GM18526 (cell line): ENCODE measurements around the gene FHOD3.

Source experiments
- POLR2A ChIP-seq: IDR thresholded peaks from 3 replicates; pipeline ENCODE4 v1.6.1; 2011; ENCODE audit not compliant: insufficient read length; ENCODE audit errors: extremely low read depth

Gene FHOD3

DNA sequence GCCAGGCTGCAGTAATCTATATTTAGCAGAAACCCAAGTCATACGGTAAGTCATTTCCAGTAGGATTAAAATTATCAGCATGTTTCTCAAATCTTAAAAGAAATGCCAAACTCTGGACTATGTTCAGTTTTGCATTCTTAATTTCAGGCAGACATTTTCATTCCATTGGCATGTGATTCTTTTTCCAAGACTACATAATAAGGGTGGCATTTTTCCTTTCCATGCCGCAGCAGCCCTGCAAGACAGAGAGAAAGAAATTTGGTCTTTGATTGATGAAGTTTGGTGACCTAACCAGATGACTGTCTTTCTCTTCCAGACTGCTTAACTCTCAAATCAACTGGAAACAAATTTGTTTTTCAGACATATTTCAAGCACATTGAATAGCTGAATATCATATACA lies 118.1 kb downstream of the FHOD3 start:
- TF ChIP-seq POLR2A: no peak

DNA sequence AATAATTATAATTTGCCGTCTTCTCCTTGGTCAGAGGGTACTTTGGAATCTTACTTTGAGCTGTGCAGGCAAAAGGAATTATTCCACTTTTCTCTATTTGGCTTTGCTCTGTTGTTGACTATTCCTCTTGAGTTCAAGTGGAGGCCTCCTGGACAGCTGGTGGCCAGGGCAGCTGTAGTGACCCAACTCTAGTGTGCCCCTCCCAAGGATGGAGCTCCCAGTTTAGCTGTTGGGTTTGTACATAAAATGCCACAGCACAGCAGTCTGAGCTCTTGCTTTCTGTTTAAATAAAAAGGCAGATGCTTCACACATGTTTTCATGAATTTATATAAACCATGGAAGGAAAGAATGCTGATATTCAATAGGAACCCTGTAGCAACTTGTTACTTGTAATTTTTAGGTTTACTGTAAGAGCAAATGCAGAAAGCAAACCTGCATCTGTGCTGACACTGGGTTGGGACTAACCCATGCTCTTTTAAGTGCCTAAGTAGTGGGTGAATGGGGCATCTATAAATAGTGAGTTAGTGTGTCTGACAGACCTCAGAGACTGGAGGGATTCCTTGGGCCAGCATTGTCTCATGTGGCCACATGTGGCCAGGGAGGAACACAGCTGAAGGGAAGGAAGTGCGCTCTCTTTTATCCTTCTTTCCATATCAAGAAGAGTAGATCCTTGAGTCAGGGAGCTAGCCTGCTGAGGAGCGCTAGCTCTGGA lies 121.8 kb downstream of the FHOD3 start:
- TF ChIP-seq POLR2A: no peak

DNA sequence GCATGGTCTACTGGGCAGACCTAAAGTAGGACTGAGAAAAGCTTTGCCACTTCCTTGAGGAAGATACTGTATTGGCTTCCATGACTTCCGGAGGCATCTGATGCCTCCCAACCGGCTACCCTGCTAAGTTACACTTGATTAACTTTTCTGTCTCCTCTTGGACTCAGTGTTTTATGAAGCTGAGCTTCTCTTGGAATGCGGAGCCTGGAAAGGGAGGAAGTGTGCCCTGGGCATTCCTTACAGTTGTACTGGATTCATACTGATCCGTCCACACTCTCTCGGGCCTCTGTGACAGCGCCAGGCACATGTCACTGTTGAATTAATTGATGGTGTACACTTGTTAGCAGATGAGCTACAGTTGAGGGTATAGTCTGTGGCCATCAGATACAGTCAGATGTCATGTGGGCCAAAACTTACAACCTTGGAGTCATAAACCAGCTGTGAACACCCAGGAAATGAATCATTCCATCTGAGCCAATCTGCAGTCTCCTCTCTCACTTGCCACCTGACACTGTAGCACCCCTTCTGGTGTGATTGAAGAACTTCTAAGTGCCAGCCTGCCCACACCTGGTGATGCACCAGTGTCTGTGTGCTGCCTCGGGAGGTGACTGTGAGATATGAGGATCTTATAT lies 122.5 kb downstream of the FHOD3 start:
- no peak for TF ChIP-seq POLR2A

DNA sequence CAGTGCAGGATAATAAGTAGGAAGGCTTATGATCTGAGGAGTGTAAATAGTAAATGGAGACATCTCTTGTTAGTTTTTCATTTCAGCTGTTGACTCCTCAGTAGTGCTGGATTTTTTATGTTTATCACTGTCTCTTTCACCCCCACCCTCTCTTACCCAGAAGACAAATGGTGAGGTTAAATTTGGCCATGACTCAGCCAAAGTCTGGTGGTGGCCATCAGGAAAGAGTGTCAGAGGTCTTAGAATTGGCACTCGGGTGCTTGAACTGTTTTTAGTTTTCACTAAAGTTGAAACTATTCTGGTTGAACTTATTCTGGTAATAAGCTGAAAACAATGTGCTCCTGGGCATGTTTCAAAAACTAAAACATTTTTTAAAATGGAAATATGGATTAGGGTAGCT lies 123.3 kb downstream of the FHOD3 start:
- TF ChIP-seq POLR2A: no peak

DNA sequence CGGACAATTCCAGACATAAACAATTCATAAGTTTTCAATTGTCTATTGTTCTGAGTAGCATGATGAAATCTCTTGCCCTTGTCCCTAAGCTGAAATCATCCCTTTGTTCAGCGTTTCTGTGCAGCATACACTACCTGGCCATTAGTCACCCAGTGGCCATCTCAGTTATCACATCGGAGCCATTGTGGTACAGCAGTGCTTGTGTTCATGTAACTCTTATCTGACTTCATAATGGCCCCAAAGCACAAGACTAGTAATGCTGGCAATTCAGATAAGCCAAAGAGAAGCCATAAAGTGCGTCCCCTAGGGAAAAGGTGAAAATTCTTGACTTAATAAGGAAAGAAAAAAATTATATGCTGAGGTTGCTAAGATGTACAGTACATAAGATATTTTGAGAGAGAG lies 127.2 kb downstream of the FHOD3 start:
- no peak for TF ChIP-seq POLR2A

DNA sequence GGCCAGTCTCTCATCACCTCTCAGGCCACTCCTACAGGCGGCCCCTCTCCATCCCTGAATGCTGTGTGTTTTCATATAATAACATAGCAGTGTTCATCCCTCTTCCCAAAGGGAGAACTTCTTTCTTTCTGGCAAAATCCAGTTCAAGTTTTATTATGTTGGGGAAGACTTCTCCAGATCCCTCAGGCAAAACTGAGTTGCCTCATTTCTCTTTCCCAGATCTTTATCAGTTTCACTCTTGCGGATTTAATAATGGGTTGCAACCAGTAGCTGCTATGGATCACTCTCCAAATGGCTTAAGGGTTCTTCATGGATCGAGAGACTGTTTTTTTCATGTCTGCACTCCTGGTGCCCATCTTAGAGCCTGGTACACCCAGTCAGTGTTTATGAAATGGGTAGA lies 129.9 kb downstream of the FHOD3 start:
- TF ChIP-seq POLR2A: no peak

DNA sequence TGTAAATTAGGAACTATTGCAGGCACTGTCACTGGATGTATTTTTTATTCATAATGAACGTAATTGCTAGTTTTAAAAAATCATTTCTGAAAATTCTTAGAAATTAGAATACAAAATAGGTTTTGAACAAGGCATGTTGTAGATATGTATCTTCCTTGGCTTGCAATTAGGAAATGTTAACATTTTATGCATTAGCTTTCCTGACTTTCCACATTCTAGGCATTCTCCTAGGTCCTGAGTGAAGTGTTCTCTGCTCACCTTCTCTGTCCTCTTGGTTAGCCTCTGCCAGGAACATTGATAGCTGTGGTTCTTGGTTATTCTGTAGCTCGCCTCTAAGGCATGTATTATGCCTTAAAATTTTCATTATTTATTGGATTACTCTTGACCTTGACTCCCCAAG lies 130.3 kb downstream of the FHOD3 start:
- no peak for TF ChIP-seq POLR2A

DNA sequence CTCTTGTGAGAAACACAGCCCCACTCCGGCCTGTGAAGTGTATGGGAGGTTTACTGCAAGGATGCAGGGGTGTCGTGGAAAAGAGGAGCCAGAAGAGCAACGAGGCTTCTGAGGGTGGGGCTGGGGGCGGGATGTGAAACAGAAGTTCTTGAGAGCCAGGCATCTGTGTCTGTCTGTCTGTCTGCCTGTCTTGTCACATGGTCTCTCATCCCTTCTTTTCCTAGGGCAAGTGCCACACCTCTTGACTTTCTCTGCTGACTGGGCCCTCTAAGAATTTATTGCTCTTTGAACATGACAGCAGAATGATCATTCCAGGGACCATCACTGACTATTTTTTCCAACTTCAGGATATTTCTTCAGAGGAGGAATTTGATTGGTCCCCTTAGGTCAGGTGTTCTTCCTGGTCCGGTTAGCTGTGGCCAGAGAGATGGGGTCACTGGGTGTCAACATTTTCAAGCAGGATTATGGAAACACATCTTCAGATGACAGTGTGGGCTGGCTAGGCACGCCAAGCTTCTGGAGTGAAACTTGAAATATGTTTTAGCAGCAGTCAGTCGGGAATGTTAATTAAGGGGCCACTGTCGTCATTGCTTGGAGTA lies 131.0 kb downstream of the FHOD3 start:
- TF ChIP-seq POLR2A: no peak

DNA sequence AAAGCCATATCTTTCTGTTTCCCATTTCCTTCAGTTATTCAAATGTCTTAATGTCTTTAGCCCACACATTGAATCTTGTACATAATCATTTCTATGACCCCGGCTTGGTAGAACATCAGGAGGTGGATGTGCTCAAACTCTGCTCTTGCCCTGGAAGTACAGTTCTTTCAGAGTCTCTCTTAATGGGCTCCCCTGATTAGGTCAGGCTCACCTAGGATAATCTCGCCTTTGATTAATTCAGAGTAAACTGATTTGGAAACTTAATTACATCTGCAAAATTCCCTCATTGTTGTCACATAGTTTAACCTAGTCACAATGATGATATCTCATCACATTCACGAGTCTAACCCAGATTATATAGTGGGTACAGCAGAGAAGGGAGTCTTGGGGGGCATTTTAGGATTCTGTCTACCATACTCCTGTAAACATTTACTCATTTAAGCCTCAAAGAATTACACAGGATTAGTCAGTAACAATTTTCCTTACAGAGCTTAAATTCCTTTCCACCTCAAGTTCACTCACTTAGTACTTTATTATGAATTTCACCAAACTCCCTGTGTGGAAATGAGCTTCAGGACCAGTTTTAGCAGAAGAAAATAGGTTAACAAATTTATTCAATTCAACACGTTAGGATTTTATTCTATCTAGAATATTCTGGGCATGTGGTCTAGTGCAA lies 135.5 kb downstream of the FHOD3 start:
- no peak for TF ChIP-seq POLR2A

DNA sequence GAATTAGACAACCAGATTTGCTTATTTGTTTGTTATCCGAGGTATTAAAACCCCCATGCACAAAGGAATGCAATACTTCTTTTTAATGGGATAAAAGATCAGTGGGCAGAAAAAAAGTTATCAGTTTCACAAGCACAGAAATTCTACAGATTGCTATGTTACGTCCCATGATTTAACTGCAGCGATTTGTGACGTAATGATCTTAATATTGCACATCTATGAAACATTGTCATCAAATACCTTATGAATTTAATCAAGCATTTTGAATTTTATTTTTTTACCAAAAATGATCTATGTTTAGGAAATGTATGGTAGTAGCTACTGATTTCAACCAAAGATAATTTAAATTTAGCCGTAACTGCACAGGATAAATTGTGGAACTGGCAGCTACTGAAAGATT lies 138.9 kb downstream of the FHOD3 start:
- no peak for TF ChIP-seq POLR2A

DNA sequence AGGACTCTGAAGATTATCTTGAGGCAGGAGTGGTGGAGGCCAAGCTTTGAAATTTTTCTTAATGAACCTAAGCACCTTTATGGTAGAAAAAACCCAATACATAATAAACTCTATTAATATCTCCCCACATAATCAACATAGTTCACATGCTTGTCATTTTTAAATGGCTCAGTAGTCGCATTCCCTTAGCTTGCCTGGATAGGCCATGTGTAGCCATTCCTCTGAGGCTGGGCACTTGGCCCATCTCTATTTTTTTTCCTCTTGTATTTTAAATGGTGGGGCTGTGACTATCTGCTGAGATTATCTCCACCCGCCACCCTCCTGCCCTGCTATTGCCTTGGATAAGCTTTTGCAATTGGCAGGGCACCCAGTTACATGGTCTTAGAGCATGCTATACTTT lies 143.1 kb downstream of the FHOD3 start:
- no peak for TF ChIP-seq POLR2A

DNA sequence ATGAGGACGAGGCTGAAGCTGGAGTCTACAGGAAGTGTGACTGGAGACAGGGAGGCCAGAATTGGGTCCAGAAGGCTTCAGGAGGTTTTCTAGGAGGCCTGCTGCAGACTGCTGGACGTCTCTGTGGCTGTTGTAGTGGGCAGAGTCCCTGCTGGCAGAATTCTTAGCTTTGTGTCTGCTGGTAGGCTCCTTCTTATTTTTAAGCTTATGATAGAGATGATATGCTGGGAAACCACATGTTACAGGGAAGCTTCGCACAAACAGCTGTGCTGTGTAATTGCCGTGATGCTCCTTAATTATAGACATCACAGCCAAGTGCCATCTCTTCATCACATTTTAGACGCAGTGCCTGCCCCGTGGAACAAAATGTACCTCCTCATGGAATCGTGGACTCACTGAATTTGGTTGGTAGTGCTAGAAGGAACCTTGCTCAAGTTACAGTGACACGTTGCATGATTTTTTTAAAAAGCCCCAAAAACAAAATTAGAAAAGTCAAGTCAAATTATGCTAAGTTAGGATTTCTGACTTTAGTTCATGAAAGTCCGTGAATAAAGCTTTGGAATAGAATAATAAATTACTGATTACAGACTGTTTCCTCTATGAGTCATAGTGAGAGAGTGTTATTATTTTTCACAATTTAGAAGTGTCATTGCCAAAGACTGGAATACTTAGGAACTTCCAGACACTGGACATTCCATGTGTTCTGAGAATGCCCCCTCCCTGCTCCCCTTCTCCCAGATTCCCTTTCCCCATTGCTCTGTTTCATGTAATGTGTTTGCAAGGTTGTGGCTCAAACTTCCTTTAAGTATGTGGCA lies 144.1 kb downstream of the FHOD3 start:
- TF ChIP-seq POLR2A: no peak

DNA sequence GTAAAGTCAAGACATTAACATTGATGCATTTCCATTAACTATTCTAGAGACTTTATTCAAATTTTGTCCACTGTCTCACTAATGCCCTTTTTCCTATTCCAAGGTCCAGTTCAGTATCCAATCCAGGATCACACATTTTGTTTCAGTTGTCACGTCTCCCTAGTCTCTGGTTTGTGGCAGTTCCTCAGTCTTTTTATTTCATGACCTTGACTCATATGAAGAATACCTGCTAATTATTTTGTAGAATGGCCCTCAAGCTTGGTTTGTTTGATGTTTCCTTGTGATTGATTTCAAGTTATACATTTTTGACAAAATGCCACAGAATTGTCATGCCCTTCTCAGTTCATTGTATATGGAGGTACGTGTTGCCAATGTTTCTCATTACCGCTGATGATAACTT lies 145.2 kb downstream of the FHOD3 start:
- TF ChIP-seq POLR2A: no peak

DNA sequence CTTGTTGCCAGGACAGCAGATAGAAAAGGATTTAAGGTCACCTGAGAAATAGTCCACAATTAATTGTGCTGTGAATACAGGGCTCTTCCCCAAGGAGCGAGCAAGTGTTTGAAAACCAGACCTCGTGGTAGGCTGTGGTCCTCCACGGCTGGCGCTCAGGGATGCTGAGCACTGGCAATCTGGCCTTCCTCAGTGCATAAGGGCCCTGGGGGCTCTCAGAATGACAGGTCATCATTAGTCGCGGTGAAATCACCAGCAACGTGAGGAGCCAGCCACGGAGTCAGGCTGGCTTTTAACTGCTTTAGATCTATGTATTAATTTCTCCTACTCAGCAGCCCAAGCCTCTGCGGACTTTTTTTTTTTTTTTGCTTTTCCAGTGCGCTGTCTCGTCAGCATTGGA lies 148.5 kb downstream of the FHOD3 start:
- no peak for TF ChIP-seq POLR2A
